OCI-LY1 (cell line): Measurements from ENCODE around the gene SEMA6D.

Experiments used
- H2AFZ ChIP-seq: fragments of 200-600 bp; sonication (generic), shearing (Covaris generic); 2 replicates; pipeline ENCODE4 v1.6.0; 2014; ENCODE audit warnings: antibody characterized with exemption, mild to moderate bottlenecking, low read length
- H3F3A ChIP-seq: fragments of 200-600 bp; sonication (generic), shearing (Covaris generic); 2 replicates; pipeline ENCODE4 v1.6.0; 2014; ENCODE audit warnings: mild to moderate bottlenecking, antibody characterized with exemption, low read length, moderate library complexity; ENCODE audit not compliant: insufficient read depth
- H3K27ac ChIP-seq: fragments of 200-600 bp; sonication (generic); 2 replicates; pipeline ENCODE4 v1.5.1; 2014; ENCODE audit warnings: low read length, mixed run types, mild to moderate bottlenecking, low read depth; ENCODE audit not compliant: poor library complexity, severe bottlenecking
- H3K27me3 ChIP-seq: fragments of 200-600 bp; sonication (generic); 2 replicates; pipeline ENCODE4 v1.6.0; 2014; ENCODE audit warnings: antibody characterized with exemption, mild to moderate bottlenecking, low read length, moderate library complexity; ENCODE audit not compliant: insufficient read depth
- H3K36me3 ChIP-seq: fragments of 200-600 bp; sonication (generic); 2 replicates; pipeline ENCODE4 v1.6.1; 2014; ENCODE audit warnings: mild to moderate bottlenecking, antibody characterized with exemption, low read length, moderate library complexity, mixed read lengths; ENCODE audit not compliant: insufficient read depth
- H3K4me1 ChIP-seq: fragments of 200-600 bp; sonication (generic); 2 replicates; pipeline ENCODE4 v1.5.1; 2014; ENCODE audit warnings: mild to moderate bottlenecking, low read length, moderate library complexity; ENCODE audit not compliant: insufficient read depth, severe bottlenecking
- H3K4me2 ChIP-seq: fragments of 200-600 bp; sonication (generic), shearing (Covaris generic); 2 replicates; pipeline ENCODE4 v1.6.1; 2014; ENCODE audit warnings: low read length
- H3K4me3 ChIP-seq: fragments of 200-600 bp; sonication (generic); 2 replicates; pipeline ENCODE4 v1.5.1; 2014; ENCODE audit warnings: low read length, low read depth, mild to moderate bottlenecking, mixed read lengths; ENCODE audit not compliant: poor library complexity, severe bottlenecking
- H3K79me2 ChIP-seq: fragments of 200-600 bp; shearing (Covaris generic); 2 replicates; pipeline ENCODE4 v1.6.1; 2016; ENCODE audit warnings: mixed run types, low read length, mixed read lengths; ENCODE audit not compliant: insufficient read depth
- H3K9ac ChIP-seq: fragments of 200-600 bp; sonication (generic), shearing (Covaris generic); 2 replicates; pipeline ENCODE4 v1.6.1; 2014; ENCODE audit warnings: mild to moderate bottlenecking, low read length, mixed read lengths
- H3K9me2 ChIP-seq: fragments of 200-600 bp; sonication (generic), shearing (Covaris generic); 2 replicates; pipeline ENCODE4 v1.6.1; 2014; ENCODE audit warnings: low read depth, mild to moderate bottlenecking, low read length, mixed read lengths
- H3K9me3 ChIP-seq: fragments of 200-600 bp; shearing (Covaris generic); 2 replicates; pipeline ENCODE4 v1.6.1; 2014; ENCODE audit warnings: low read length, mixed read lengths
- H4K20me1 ChIP-seq: fragments of 200-600 bp; sonication (generic), shearing (Covaris generic); 2 replicates; pipeline ENCODE4 v1.6.0; 2016; ENCODE audit warnings: mild to moderate bottlenecking, low read length; ENCODE audit not compliant: insufficient read depth
- CTCF ChIP-seq: fragments of 200-600 bp; sonication (generic), shearing (Covaris generic); IDR thresholded peaks from 2 replicates; pipeline ENCODE4 v1.5.1; 2017; ENCODE audit warnings: mild to moderate bottlenecking, antibody characterized with exemption, low read length, moderate library complexity, mixed read lengths
- EZH2 ChIP-seq: fragments of 200-600 bp; sonication (generic), shearing (Covaris generic); IDR thresholded peaks from 2 replicates; pipeline ENCODE4 v1.8.0; 2017; ENCODE audit warnings: borderline replicate concordance, mixed run types, mild to moderate bottlenecking, antibody characterized with exemption, low read length, moderate library complexity, mixed read lengths

SEMA6D gene

GRCh38 chr15:47817969-47818548 is 100.8 kb downstream of the SEMA6D start:
- H3K27me3 ChIP-seq, result no peaks in the 10 kb centered on the region
- no peaks in the 10 kb centered on the region for H3K9me2 ChIP-seq
- H3K4me2 ChIP-seq, result no peak overlapping the region
- H3K4me1 ChIP-seq, result no peaks in the 10 kb centered on the region
- TF ChIP-seq EZH2 (no peak), CTCF (no peak)
- no peak overlapping the region for H3K9ac ChIP-seq
- H2AFZ ChIP-seq, result no peak overlapping the region
- no peaks in the 10 kb centered on the region for H3K36me3 ChIP-seq
- no peaks in the 10 kb centered on the region for H3F3A ChIP-seq
- H3K9me3 ChIP-seq, result no peaks in the 10 kb centered on the region
- H3K4me3 ChIP-seq, result no peak overlapping the region
- no peaks in the 10 kb centered on the region for H3K79me2 ChIP-seq
- H4K20me1 ChIP-seq, result no peaks in the 10 kb centered on the region
- no peak overlapping the region for H3K27ac ChIP-seq

GRCh38 chr15:47819158-47819557 is 101.9 kb downstream of the SEMA6D start:
- no peak overlapping the region for H3K4me3 ChIP-seq
- H3K4me1 ChIP-seq, result no peaks in the 10 kb centered on the region
- no peaks in the 10 kb centered on the region for H3K79me2 ChIP-seq
- H3K9ac ChIP-seq, result no peak overlapping the region
- no peaks in the 10 kb centered on the region for H3K36me3 ChIP-seq
- no peaks in the 10 kb centered on the region for H3F3A ChIP-seq
- H3K4me2 ChIP-seq, result no peak overlapping the region
- H2AFZ ChIP-seq, result no peak overlapping the region
- no peaks in the 10 kb centered on the region for H4K20me1 ChIP-seq
- no peaks in the 10 kb centered on the region for H3K27me3 ChIP-seq
- TF ChIP-seq CTCF (no peak), EZH2 (no peak)
- no peaks in the 10 kb centered on the region for H3K9me2 ChIP-seq
- no peak overlapping the region for H3K27ac ChIP-seq
- H3K9me3 ChIP-seq, result no peaks in the 10 kb centered on the region

GRCh38 chr15:47820057-47820746 is 102.9 kb downstream of the SEMA6D start:
- no peak overlapping the region for H2AFZ ChIP-seq
- H4K20me1 ChIP-seq, result no peaks in the 10 kb centered on the region
- no peak overlapping the region for H3K4me2 ChIP-seq
- H3K27ac ChIP-seq, result no peak overlapping the region
- H3K4me1 ChIP-seq, result no peaks in the 10 kb centered on the region
- no peaks in the 10 kb centered on the region for H3K36me3 ChIP-seq
- no peak for TF ChIP-seq EZH2
- no peak for TF ChIP-seq CTCF
- no peaks in the 10 kb centered on the region for H3K79me2 ChIP-seq
- no peaks in the 10 kb centered on the region for H3K9me3 ChIP-seq
- no peaks in the 10 kb centered on the region for H3F3A ChIP-seq
- no peaks in the 10 kb centered on the region for H3K27me3 ChIP-seq
- H3K4me3 ChIP-seq, result no peak overlapping the region
- H3K9me2 ChIP-seq, result no peaks in the 10 kb centered on the region
- H3K9ac ChIP-seq, result no peak overlapping the region
